HG03064 (cell line): ENCODE measurements around the gene KIF5A.
"Not testable (repeated sequence)": the region's sequence is repeated elsewhere in the genome, so short reads cannot be mapped to it uniquely, and the experiment has no call there.

Source experiments
- ATAC-seq: cut with Tn5 transposase; IDR thresholded peaks from one replicate; pipeline ENCODE4 v1.9.1; 2021; ENCODE audit warnings: low read depth; ENCODE audit not compliant: unreplicated experiment

KIF5A gene

GRCh38 chr12:57614948-57615500 lies 65.2 kb downstream of the KIF5A start:
- no peak for ATAC-seq

- ATAC-seq: no peak
Observed at GRCh38 chr12:57615637-57616036, 65.8 kb downstream of the KIF5A start.

DNA sequence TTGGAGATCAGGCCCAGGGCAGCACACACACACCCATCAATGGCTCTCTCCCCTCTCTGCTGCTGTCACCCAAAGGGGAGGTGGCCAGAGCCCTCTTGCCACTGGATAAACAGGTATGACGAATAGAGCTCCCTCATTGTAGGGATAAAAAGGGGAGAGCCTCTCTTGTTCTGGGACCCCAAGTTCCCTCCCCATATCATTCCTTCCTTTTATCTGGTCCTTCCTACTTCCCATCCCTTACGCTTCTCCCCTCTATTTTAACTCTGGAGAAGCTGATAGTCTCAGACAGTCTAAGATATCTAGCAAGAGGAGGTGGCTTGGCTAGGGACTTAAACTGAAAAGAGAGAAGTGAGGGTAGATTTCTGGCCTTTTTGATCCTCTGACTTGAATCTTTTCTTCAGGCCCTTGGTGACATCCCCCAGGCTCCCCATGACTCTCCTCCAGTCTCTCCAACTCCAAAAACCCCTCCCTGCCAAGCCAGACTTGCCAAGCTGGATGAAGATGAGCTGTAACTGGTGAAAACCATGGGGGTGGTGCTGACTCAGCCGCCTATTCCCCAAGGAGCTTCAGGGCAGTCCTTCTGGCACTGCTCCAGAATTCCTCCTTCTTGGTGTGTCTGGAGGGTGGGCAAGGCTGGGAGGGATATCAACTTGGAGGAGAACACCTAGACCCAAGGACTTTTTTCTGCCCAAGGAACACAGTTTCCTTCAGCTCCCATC lies 66.7 kb downstream of the KIF5A start:
- ATAC-seq: no peak

DNA sequence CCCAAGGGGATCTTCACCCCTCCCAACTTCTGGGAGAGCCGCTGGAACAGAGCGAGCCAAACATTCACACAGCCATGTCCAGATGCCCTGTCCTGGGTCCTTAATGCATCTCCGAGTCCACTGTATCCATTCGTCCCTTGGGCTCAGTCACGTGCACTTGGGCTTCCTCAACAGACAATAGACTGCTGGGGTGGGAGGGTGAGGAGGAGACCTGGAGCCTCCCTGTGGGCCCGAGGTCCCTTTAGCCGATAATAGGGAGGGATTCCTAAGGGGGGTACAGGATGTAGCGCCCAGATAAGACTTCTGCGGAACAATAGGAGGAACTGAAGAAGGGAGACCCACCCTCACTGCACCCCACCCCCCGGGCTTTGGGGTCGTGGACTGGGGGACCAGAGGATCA lies 68.1 kb downstream of the KIF5A start:
- ATAC-seq: no peak

DNA sequence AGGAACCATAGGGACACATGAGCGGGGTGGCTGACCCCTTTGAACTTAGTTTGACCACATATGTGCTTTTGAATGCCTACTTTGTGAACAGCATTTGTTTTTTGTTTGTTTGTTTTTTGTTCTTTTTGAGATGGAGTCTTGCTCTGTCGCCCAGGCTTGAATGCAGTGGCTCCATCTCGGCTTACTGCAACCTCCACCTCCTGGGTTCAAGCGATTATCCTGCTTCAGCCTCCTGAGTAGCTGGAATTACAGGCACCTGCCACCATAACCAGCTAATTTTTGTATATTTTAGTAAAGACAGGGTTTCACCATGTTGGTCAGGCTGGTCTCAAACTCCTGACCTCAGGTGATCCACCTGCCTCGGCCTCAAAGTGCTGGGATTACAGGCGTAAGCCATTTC lies 68.6 kb downstream of the KIF5A start:
- ATAC-seq: not testable (repeated sequence)

- no peak for ATAC-seq
Observed at GRCh38 chr12:57618966-57619433, 69.2 kb downstream of the KIF5A start.

DNA sequence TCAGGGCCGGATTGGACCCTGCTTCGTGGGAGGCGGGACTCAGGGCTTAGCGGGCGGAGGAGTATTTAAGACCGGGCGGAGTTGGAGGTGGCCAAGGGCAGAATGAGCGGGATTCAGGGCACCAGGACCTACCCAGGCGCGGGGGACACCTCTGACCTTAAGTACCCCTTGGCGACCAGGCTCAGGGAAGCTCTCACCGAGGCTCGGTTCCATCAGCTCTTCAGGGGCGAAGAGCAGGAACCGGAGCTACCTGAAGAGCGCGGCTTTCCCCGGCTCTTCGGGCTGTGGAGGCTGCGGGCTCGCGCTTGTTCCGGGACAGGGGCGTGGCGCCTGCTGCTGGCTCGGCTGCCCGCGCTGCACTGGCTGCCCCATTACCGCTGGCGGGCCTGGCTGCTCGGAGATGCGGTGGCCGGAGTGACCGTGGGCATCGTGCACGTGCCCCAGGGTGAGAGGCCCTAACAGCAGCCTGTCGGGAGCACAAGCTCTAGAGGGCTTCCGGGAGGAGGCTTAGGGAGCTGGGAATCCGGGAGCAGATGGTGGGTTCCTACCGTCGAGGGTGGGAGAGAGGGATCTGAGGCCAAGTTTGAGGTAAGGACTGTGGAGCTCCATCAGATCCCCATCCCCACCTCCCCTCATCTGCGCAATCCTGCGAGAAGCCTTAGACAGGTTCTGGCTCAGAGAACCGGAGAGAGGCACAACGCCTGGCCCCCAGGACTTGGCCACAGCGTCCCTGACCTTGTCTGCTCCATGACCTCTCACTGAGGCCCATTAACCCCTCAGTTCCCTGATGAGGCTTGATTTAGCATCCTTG lies 69.8 kb downstream of the KIF5A start:
- ATAC-seq: no peak

GRCh38 chr12:57620245-57620935 lies 70.5 kb downstream of the KIF5A start:
- no peak for ATAC-seq

GRCh38 chr12:57620936-57621496 lies 71.2 kb downstream of the KIF5A start:
- no peak for ATAC-seq

GRCh38 chr12:57621497-57622292 lies 71.9 kb downstream of the KIF5A start:
- ATAC-seq: no peak

DNA sequence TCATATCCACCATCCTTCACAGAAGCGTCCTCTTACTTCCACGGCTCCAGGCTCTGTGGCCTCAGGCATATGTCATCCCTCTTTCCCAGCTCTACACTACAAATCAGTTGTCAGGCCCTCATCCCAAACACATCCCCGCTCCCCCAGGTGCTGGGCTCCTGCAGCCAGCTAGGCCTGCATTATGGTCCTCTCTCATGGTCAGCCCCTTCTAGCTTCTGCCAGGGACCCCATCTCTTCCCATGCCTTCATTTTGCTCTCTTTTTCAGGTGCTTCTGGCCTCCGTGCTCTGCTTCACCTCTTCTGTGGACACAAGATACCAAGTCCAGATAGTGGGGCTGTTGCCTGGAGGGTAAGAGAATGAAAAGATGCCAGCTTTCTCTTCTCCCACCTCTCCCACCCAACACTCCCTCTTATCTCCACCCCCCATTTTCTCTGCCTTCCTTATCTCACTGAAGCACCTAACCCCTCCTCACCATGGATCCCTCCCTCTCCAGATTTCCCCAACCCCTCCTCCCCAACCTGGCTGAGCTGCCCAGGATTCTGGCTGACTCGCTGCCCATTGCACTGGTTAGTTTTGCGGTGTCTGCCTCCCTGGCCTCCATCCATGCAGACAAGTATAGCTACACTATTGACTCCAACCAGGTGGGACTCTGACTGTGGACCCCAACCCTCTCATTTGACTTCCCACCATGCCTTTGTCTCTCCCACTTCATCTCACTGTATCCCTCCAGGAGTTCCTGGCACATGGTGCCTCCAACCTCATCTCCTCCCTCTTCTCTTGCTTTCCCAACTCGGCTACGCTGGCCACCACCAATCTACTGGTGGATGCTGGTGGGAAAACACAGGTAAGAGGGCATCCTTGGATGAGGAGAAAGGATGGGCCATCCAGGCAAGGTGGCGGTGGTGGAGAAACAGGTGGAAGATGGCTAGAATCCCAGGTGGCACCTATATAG lies 72.7 kb downstream of the KIF5A start:
- ATAC-seq: no peak

- no peak for ATAC-seq
Observed at GRCh38 chr12:57623385-57623784, 73.5 kb downstream of the KIF5A start.

DNA sequence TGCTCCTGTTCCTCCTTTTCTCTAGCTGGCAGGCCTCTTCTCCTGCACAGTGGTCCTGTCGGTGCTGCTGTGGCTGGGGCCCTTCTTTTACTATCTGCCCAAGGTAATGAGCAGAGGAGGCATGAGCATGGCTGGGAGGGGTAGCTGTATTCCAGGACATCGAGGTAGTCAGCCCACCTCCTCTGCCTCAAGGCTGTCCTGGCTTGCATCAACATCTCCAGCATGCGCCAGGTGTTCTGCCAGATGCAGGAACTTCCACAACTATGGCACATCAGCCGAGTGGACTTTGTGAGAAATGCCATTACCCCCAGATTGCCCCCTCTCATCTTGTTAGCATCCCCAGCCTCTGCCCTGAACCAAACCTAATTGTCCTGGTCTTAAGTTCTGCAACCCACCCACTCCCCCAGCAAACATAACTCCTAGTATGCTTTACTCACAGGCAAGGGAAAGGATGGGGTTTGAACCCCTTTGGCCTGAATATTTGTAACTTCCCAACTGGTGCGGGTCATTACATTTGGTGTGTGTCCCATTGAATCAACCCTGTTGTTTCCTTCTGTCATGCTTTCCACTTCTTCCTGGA lies 74.1 kb downstream of the KIF5A start:
- ATAC-seq: no peak

DNA sequence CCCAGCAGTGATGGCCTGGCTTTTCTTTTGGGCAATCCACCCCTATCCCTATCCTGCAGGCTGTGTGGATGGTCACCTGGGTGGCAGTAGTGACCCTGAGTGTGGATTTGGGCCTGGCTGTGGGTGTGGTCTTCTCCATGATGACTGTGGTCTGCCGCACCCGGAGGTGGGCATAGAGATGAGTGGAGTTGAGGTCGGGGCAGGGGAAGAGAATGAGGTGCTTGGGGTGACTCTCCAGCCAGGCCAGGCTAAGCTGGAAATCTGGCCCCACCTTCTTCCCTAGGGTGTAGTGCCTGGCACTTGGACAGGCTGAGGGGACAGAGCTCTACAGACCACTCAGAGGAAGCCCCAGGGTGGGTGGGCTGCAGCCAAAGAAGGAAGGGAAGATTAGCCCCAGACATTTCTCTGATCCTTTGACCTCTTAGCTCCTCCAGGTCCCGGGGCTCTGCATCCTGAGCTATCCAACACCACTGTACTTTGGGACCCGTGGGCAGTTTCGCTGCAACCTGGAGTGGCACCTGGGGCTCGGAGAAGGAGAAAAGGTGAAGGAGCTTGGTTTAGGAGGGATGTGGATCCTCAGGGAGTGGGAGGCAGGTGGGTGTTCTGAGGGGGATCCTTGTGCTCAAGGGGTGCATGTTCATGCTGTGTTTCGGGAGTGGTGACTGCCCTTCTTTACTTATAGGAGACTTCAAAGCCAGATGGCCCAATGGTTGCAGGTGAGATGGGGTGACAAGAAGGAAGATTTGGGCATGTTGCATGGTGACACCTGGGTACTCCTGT lies 74.8 kb downstream of the KIF5A start:
- ATAC-seq: no peak

DNA sequence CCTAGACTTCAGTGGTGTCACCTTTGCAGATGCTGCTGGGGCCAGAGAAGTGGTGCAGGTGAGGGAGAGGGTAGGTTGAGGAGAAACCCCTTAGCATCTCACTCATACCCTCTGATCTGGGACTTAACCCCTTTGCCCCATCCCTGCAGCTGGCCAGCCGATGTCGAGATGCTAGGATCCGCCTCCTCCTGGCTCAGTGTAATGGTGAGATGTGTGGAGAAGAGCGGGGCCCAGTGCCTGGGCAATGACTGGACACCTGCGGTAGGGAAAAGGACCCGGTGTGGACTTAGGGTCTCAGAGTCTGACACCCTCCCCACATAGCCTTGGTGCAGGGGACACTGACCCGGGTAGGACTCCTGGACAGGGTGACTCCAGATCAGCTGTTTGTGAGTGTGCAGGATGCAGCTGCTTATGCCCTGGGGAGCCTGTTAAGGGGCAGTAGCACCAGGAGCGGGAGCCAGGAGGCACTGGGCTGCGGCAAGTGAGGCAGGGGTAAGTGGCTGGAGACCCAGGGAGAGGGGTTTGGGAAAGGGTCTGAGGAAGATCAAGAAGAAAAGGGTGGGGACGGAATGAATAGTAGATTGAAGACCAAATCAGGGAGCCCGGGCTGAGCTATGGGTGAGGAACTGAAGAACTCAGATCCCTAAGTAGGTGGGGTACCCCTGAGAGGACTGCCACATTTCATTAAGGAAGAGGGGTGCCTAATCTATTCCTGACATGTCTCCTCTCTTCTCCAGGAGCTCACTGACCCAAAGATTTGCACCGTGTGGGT lies 75.6 kb downstream of the KIF5A start:
- no peak for ATAC-seq

GRCh38 chr12:57626111-57626920 lies 76.5 kb downstream of the KIF5A start:
- ATAC-seq: no peak
